HG02610 (cell line): ENCODE measurements around the gene NKX1-1.

ENCODE experiments used
- ATAC-seq: cut with Tn5 transposase; IDR thresholded peaks from one replicate; pipeline ENCODE4 v1.9.1; 2021; ENCODE audit warnings: mild to moderate bottlenecking, moderate library complexity; ENCODE audit not compliant: unreplicated experiment

The NKX1-1 gene

DNA sequence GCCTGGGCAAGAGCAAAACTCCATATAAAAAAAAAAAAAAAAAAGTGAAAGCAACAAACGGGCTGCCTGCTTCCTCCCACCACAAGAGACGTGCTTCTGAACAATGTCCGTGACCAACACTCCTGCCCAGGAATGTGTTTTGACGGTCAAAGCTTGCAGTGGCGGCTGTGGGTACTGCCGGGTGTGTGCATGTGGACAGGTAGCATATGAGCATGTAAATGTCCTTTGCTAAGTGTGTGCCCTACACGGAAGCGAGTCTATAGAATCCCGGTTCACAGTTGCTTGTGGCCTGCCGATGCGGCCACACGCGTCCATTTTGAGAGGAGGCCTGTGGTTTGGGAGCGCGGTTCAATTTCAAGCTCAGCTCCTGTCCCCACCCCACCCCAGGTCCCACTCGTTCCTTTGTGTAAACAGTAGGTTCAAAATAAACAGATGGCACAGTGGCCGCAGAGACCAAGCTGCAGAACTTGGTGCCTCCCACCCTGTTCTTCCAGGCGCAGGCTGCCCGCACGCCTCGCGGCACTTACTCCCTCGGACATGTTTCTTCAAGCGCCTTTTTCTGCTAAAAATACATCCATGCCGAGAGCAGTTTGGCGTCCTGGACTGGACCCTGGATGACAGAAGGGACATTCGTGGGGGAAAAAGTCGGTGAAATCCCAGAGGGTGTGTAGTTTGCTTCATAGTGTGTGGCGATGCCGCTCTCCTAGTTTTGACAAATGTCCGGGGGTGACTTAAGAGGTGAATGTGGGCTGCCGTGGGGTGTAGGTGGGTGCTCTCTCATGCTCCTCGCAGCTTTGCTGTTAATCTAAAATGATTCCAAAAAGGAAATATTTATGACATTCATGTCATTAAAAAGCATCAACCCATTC lies 11.5 kb upstream of the NKX1-1 start:
- ATAC-seq, result no peak

DNA sequence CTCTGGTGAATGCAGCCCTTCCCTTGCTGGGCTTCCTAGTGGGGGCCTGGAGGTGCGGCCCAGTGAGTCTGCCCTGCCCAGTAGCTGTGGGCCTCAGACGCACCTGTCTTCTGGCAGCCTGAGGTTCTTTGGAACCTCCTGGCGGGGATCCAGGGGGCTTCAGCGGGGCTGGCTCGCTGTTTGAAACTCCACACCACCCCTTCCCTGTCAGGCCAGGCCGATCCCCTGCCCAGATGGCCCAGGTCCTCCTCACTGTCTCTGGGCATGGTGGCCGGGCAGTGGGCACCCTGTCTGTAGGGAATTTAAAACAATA lies 10.7 kb upstream of the NKX1-1 start:
- ATAC-seq, result no peak

GRCh38 chr4:1416051-1416947 lies 10.1 kb upstream of the NKX1-1 start:
- no peak for ATAC-seq

GRCh38 chr4:1415681-1415981 lies 9.4 kb upstream of the NKX1-1 start:
- ATAC-seq, result no peak

DNA sequence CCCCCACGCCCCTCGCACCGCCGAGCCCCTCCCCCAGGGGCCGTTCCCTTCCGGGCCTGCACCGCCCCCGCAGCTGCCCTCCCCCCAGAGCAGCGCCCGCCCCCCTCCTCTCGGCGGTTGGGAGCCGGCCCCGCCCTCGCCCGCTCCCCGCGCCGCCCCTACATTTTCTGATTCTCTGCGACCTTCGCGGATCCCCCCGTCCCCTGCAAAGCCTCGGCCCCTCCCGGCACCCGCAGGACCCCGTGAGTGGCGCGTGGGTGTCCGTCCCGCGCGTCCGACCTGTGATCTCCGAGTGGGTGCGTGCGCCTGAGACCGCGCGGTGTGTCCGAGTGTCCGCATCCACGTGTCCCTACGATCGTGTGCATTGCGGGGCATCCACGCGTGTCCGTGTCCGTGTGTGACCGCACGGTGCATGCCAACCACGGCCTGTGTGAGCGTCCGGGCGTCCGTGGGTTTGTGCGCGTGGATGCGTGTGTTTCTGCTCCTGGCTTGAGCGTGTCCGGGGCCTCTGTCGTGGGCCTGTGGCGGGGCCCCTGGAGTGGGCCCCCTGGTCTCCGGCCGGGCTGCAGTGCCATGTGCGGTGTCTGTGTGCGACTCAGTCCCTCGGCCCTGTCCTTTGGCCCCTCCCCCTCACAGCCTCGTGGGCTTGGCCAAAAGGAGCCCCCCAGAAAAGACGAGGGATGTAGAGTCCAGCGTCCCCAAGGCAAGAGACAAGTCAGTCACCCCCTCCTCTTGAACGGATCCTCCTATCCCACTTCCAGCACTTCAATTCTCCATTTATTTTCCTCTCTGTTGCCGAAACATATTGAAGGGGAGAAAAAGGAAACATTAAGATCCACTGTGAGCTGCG lies 8.8 kb upstream of the NKX1-1 start:
- no peak for ATAC-seq

- no peak for ATAC-seq
Observed at GRCh38 chr4:1413687-1414479, 7.6 kb upstream of the NKX1-1 start.

- ATAC-seq, result no peak
Observed at GRCh38 chr4:1413204-1413663, 7.0 kb upstream of the NKX1-1 start.

DNA sequence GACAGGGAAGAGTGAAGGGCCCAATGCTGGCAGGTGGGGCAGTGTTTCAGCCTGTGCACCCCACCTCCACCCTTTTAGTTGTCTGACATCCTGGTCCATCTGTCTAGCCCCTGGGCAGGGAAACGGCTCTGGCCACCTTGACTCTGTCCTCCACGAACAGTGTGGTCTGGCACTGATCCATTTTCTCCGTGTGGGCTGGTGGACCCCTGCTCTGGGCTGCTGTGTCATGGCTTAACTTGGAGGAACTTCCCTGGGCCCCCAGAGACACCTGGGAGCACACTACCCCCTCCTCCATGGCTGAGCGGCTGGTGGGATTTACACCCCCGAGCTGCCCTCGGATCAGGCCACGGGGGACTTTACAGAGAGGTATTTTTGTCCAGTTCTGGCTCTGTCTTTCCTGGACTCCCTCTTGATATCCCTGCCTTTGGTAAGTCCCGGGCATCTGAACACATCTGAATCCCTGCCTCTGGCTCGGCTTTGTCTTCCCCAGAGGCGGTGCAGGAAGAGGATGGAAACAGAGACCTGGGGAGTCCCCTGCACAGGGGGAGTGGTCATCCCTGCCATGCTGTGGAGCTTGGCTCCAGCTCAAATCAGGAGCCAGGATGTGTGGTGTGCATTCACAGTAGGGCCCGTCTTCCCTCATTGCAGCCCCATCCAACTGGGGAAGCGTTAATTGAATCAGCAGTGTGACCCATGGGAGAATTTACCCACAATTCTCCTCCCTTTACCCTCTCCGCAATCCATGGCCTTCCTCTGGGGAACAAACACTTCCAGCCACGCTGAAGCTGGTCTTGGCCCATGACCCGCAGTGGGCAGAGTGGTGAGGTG lies 6.3 kb upstream of the NKX1-1 start:
- ATAC-seq, result no peak

GRCh38 chr4:1411436-1412375 lies 5.5 kb upstream of the NKX1-1 start:
- ATAC-seq, result no peak

DNA sequence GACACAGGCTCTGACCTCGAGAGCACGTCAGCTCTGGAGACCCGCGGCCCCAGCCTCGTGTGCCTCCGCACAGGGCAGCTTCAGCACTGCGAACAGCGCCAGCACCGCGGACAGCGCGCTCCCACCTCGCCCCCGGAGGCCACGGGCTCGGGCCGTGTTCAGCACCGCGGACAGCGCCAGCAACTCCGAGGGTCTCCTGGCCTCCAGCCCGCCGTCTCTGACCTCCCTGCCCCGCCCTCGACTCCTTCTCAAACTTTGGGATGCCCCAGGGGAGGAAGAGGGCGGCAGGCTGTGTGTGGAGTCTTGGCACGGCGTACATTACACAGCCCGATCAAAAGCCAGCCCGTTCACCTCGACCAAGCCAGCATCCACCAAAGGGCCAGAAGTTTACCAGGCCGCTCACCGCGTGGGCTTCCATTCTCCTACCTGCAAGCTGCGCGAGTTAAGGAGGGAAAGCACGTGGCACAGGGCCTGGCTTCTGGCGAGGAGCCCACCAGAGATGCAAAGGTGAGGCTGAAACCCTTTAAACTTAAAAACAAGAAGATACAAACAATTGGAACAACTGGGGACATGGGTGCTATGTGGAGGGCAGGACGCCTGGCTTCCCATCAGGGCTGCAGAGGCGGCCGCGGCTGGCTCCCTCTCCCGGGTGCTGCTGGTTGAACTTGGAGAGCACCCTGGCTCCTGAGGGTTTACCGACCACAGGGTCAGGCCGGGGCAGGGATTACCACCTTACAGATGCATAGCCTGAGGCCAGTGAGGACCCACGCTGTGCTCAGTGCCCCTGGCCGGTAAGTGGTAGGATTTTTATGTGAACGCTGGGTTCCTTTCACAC lies 4.5 kb upstream of the NKX1-1 start:
- no peak for ATAC-seq

DNA sequence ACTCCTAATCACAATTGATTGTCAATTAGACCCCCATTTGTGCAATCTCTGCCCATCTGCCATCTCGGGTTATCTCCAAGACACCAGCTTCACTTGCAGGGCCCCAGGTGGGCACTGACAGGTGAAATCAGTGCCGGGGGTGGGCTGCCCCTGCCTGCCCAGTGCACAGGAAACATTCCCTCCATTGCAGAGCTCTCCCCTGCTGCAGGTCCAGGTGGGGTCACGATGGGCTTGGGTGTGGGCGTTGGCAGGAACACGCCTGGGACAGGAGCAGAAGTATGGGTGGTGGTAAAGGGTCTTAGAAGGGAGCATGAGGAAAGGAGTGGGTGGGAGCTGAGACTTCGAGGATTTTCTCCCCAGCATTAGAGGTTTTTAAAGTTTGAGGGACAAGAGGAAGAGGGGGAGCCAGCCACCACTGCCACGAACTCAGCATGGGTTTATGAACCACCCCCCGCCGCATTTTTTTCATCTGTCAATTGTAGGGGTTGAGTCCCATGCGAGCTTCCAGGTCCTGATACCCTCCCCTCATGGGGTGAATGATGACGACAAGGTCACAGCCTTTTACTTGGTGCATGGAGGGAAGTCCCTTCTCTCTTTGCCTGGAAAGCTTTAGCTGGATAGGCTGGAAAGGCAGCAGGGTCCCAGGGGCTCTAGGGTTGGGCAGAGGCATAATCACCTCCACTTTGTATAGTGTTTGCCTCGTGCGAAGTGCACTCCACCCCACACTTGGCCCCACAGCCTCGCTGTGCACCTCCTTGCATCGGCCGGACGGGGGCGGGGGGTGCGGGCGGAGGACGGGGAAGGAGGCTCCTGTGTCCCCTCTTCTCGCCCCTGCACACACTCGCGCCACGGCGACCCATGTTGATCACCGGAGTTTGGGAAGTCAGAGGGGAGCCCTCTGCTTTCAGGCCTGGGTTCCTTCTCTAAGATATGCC lies 3.5 kb upstream of the NKX1-1 start:
- ATAC-seq, result no peak

- ATAC-seq, result no peak
Observed at GRCh38 chr4:1409079-1409478, 2.8 kb upstream of the NKX1-1 start.

GRCh38 chr4:1408418-1408817 lies 2.2 kb upstream of the NKX1-1 start:
- no peak for ATAC-seq

GRCh38 chr4:1407657-1408333 lies 1.6 kb upstream of the NKX1-1 start:
- no peak for ATAC-seq

GRCh38 chr4:1406981-1407656 lies 877 bp upstream of the NKX1-1 start:
- no peak for ATAC-seq
